Psoas muscle (tissue), 8 donors: ENCODE data around the gene THAP5. TPM values are rescaled to one million over a fixed set of nuclear protein-coding genes. Genes with fewer than 3 reads are reported as not detected.

Experiments used
- ATAC-seq, 4 donors: fragments of 200-7000 bp; cut with Tn5 transposase; one replicate each; pipeline ENCODE4 v1.9.1; 2020; ENCODE audit warnings: moderate library complexity in 3 of 4, mild to moderate bottlenecking in 2 of 4
- DNase-seq, 2 donors: peaks; one replicate each; pipeline ENCODE4 v3.0.0-alpha.2; 2020
- H3K27ac ChIP-seq: fragments of 200-600 bp; one replicate; pipeline ENCODE4 v1.8.0; 2022
- H3K27me3 ChIP-seq, 3 donors: fragments of 200-600 bp in 1 of 3; one replicate each; pipeline versions ENCODE4 v1.6.1 to v1.8.0; 2013 to 2022; ENCODE audit warnings: low read length in 2 of 3, mild to moderate bottlenecking in 2 of 3, moderate library complexity in 1 of 3; ENCODE audit not compliant: insufficient read depth in 3 of 3
- H3K36me3 ChIP-seq, 2 donors: fragments of 200-600 bp in 1 of 2; one replicate each; pipeline versions ENCODE4 v1.6.1 to v1.8.0; 2013 to 2022; ENCODE audit warnings: low read depth in 1 of 2, mild to moderate bottlenecking in 1 of 2, moderate library complexity in 1 of 2; ENCODE audit not compliant: insufficient read depth in 1 of 2
- H3K4me1 ChIP-seq: fragments of 200-600 bp; one replicate; pipeline ENCODE4 v1.8.0; 2022
- H3K4me3 ChIP-seq: fragments of 200-600 bp; one replicate; pipeline ENCODE4 v1.8.0; 2022; ENCODE audit warnings: mild to moderate bottlenecking
- H3K9me3 ChIP-seq: fragments of 200-600 bp; one replicate; pipeline ENCODE4 v1.8.0; 2022
- CTCF ChIP-seq: fragments of 200-600 bp; IDR thresholded peaks from one replicate; pipeline ENCODE4 v1.8.0; 2022; ENCODE audit warnings: antibody characterized with exemption
- WGBS, 3 donors: extraction: QIAGEN DNeasy Blood & Tissue Kit; methylation state at CpG; one replicate each; pipeline versions ENCODE4 v1.1.6 to v1.1.7; 2013; 5-methylcytosine and 5-hydroxymethylcytosine counted together
- intact Hi-C, 2 donors: fragments of 100-400 bp; cut with DNase I; formaldehyde crosslinking; loops; one replicate each; pipeline versions ENCODE4 v1.11.0 to v1.14.2; 2022
- long read RNA-seq, 2 donors: library from polyadenylated mRNA; unstranded; transcript quantifications; one replicate each; pipeline ENCODE4 v2.0.0, GENCODE V29; 2021
- polyA plus RNA-seq, 3 donors: library from polyadenylated mRNA; stranded (reverse); fragments of 200-250 nt; gene quantifications; one replicate each; pipeline ENCODE4 v1.2.3, GENCODE V29; 2013
- total RNA-seq, 4 donors: library from RNA; stranded (reverse); fragmentation: NEBNext Ultra II Directional in 2 of 4; extraction: Animal tissue kit (Norgen Biotek cat#: 25700) in 2 of 4; gene quantifications; one replicate each; pipeline versions ENCODE4 v1.2.1 to v1.2.4, GENCODE V29; 2021 to 2023
- donor health status: healthy with polysubstance abuse.
- donor health status: DM: no; HTN: no; CAD: no; lungs with moderate emphysema.
- donor health status: Bipolar disorder and iron deficiency.
- donor health status: healthy.
- donor health status: DM: yes; HTN: yes; CAD: no.
- donor health status: DM: no; HTN: no; CAD: no.
- donor health status: DM: no; HTN: no; CAD: no.
- donor health status: DM: yes; HTN: yes; CAD: no.

The THAP5 gene
- 10 to 100 TPM; 23.1 to 40.3 (median 28.1) TPM for total RNA-seq
- 10 to 100 TPM; 10.2 to 37.9 (median 11.5) TPM for polyA plus RNA-seq
- long read RNA-seq, donor 1, transcript THAP5-203 (3 exons, 3,306 nt), result major isoform, 12 of 16 reads
- long read RNA-seq, donor 1, partial matches to known transcripts, result 0 of 16 reads
- long read RNA-seq, donor 1, other reads (novel, unspliced or antisense), result 2 of 16 reads
- long read RNA-seq, donor 2, transcript THAP5-203 (3 exons, 3,306 nt), result major isoform, 24 of 33 reads
- long read RNA-seq, donor 2, partial matches to known transcripts, result 0 of 33 reads
- long read RNA-seq, donor 2, other reads (novel, unspliced or antisense), result 6 of 33 reads

GRCh38 chr7:108569381-108570145 is at the start of gene THAP5, which contains the start of gene DNAJB9:
Gene THAP5 (minus strand): TSS chr7:108569706. CDS start chr7:108569569, 137 bp downstream.
Gene DNAJB9 (plus strand): TSS chr7:108569874. CDS start chr7:108571727, 1,853 bp downstream.
- intact Hi-C loops, result loop anchor here (1.0 to 2.0 kb wide), 2 partner anchors 43 kb away; partner anchors contain the start of gene PNPLA8 (in 2 of the 2)

GRCh38 chr7:108618056-108618455 is 48.5 kb upstream of the THAP5 start:
- WGBS, 3 donors, result 78 to 91% (median 85%) methylated on average over 3 of the region's 3 CpGs
- no peak overlapping the region for H3K4me3 ChIP-seq
- no peaks in the 10 kb centered on the region for H3K4me1 ChIP-seq
- no peak for TF ChIP-seq CTCF
- H3K27ac ChIP-seq, result no peak overlapping the region
- intact Hi-C loops, result loop anchor here in 1 of 2 donors (10.0 kb wide), 1 partner anchor 257 kb away; no protein-coding TSS in a partner anchor
- H3K36me3 ChIP-seq, result no peaks in the 10 kb centered on the region
- ATAC-seq (no peak), DNase-seq (no peak)
- no peaks in the 10 kb centered on the region for H3K27me3 ChIP-seq
- no peaks in the 10 kb centered on the region for H3K9me3 ChIP-seq

More at GRCh38 chr7:108569381-108570145, at the start of gene THAP5, which contains the start of gene DNAJB9:
- H3K4me3 ChIP-seq, result peak within 1 kb of the TSS; percentile 90
- no peaks in the 10 kb centered on the region for H3K27me3 ChIP-seq
- TF ChIP-seq CTCF, result no peak
- peaks cover 53% of the 10 kb centered on the region for H3K4me1 ChIP-seq
- H3K9me3 ChIP-seq, result no peaks in the 10 kb centered on the region
- DNase-seq (peak; percentile 99 to 100), ATAC-seq (peak; percentile 96 to 98 (median 98))
- 0% methylated on average over 65 of the region's 65 CpGs for WGBS, 3 donors
- peak within 1 kb of the TSS; percentile 94 for H3K27ac ChIP-seq
- peaks cover 0 to 38% of the 10 kb centered on the region in 2 donors for H3K36me3 ChIP-seq

GRCh38 chr7:108614896-108615295 is 45.4 kb upstream of the THAP5 start:
- intact Hi-C loops, result loop anchor here in 1 of 2 donors (10.0 kb wide), 1 partner anchor 260 kb away; no protein-coding TSS in a partner anchor
- H3K9me3 ChIP-seq, result no peaks in the 10 kb centered on the region
- WGBS, 3 donors, result 79 to 89% (median 80%) methylated on average over 3 of the region's 3 CpGs
- ATAC-seq (no peak), DNase-seq (no peak)
- TF ChIP-seq CTCF, result no peak
- H3K4me1 ChIP-seq, result no peaks in the 10 kb centered on the region
- no peak overlapping the region for H3K27ac ChIP-seq
- H3K27me3 ChIP-seq, result no peaks in the 10 kb centered on the region
- H3K36me3 ChIP-seq, result no peaks in the 10 kb centered on the region
- H3K4me3 ChIP-seq, result no peak overlapping the region

GRCh38 chr7:108613949-108614381 is 44.5 kb upstream of the THAP5 start:
- H3K4me1 ChIP-seq, result no peaks in the 10 kb centered on the region
- H3K9me3 ChIP-seq, result no peaks in the 10 kb centered on the region
- H3K27ac ChIP-seq, result no peak overlapping the region
- intact Hi-C loops, result loop anchor here in 1 of 2 donors (10.0 kb wide), 1 partner anchor 261 kb away; no protein-coding TSS in a partner anchor
- 93 to 95% (median 94%) methylated on average over 4 of the region's 4 CpGs for WGBS, 3 donors
- H3K27me3 ChIP-seq, result no peaks in the 10 kb centered on the region
- H3K4me3 ChIP-seq, result no peak overlapping the region
- TF ChIP-seq CTCF, result no peak
- ATAC-seq, result no peak
- H3K36me3 ChIP-seq, result no peaks in the 10 kb centered on the region
- no peak for DNase-seq
